GDM1 (cell line): ENCODE results near the gene STKLD1.
"Not testable (repeated sequence)": the region's sequence is repeated elsewhere in the genome, so short reads cannot be mapped to it uniquely, and the experiment has no call there.

Experiments used
- DNase-seq: peaks from one replicate; lab custom pipeline; 2025; lab: John Stamatoyannopoulos, UW

The STKLD1 gene

DNA sequence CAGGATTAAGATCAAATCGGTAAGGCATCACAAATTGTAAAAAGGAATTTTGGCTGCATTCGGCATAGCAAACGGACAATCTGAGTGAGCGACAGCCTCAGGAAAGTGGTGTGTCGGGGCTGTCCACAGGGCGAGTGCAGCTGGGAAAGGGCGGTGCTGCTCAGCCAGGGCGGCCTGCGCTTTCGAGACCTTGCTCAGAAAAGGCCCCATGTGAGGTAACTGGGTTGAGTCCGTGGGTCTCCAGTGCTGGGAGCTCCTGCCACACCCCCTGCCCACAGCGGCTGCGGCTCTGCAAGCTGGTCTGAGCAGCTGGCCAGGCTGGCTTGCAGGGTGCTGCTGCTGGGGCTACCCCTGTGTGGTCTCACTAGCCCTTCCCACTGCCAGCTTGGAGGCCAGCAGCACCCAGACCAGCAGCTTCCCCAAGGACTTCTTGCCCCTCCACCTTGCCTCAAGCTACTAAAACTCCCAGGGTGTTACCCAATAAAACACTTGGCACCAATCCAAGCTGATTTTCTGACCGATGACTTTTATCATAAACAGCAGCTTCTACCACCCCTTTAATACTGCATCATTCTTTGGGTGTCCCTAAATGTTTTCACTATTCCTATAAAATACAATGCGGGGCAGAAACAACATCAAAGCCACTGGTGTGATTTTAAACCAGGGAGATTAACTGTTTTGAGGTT, 13.7 kb upstream of the STKLD1 start:
- no peak for DNase-seq

DNA sequence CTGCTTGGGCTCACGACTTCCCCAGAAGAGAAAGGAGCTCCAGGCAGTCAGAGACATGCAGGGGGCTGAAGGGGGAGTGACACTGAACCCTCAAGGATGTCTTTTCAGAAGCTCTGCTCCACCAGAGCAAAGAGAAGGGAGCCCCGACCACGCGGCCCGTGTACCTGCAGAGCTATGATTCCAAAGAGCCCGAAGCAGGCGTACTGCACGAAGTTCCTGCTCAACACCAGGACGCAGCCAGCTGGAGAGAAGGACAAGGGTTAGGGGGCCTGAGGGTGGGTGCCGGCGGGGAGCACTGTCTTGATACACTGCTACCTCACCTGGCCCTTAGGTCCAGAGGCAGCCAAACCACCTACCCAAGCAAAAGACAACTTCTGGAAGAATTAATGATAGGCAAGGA, 9.7 kb upstream of the STKLD1 start:
- no peak for DNase-seq

DNA sequence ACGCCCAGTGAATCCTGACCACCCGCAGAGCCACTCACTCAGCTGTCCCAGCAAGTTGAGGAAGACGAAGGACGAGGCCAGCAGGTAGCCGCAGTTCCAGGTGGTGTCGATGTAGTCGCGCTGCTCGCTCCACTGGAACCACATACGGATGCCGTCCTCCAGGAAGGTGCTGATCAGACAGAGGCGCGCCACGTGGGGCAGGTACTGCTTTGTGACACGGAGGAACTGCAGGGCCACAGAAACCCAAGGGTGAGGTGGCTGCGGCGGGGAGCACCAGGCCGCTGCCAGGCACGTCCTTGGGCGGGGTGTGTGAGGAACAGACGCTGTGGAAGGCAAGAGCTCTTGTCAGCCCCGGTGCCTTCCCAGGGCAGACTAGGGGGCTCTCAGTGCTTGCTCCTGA, 8.9 kb upstream of the STKLD1 start:
- no peak for DNase-seq

DNA sequence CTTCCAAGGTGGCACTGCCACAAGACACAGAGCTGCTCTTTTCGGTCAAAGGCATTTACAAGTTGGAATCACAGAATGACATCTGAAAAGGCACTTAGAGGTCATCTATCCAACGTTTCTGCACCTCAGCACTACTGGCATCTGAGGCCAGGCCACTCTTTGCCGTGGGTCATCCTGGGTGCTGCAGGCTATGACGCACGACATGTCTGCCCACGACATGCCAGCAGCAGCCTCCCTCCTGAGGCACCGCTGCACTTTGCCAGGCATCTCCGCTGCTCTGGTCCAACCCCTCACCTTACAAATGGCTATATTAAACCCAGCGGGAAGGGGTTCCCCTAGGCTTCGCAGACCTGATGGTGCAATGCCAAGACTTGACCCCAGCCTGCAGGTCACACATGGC, 8.4 kb upstream of the STKLD1 start:
- DNase-seq, result no peak

DNA sequence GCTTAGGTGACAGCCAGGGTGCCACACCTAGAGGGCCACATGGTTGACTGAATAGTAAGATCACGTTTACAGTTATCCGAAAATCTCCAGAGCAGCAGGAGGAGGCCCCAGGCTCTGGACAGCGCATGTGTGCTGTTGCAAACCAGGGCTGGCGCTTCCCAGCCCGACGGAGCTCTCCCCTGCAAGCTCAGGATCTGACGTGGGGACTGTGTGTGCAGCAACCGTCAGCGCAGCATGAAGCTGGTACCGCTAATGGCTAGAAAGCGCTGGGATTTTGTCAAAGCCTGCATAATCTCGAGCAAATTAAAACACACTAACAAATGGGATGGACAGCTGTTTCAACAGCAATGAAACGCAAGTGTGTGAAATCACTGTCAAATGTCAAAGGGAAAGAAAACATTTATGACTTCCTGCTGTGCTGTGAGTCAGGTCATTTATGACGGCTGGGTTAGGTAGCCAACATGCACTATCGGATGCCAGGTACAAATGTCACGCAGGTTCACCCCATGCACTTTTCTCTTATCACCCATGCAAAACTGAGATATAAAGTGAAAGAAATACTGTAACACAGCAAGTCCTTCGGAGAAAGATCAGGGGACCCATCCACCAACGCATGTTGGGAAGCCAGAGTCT, 7.8 kb upstream of the STKLD1 start:
- no peak for DNase-seq

DNA sequence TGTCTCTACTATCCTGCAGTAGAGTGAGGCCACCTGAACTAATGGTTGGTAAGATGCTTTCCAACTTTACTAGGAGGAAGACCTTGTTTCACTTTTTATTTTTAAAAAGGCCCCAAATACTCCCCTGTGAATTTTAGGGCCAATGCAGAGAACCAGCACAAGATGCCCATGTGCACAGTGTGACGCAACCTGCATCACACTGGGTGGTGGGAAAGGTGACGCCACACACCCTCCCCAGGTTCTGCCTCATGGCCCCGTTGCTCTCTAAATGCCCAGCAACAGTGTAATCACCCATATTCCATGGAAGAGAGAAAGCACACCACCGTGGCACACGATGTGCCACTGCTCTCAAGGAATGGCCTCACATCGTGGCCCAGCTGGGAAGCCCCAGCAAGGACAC, 6.7 kb upstream of the STKLD1 start:
- no peak for DNase-seq

DNA sequence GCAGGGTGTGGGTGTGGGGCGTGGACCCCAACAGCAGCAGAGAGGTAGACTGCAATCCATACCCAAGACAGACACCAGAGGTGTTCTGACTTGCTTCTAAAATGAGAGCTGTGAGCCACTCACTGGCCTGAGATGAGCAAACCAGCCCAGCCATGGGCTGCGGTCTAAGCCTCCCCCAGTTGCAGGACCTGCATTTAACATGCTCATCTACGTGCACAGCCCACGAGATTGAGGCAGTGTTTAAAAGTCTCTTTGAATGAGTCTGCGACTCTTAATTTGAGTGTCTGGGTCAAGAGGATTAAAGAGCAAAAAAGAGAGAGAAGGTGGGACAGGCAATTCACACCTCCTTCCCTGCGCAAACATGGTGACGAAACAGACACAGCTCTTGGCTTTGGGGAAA, 6.2 kb upstream of the STKLD1 start:
- DNase-seq, result no peak

DNA sequence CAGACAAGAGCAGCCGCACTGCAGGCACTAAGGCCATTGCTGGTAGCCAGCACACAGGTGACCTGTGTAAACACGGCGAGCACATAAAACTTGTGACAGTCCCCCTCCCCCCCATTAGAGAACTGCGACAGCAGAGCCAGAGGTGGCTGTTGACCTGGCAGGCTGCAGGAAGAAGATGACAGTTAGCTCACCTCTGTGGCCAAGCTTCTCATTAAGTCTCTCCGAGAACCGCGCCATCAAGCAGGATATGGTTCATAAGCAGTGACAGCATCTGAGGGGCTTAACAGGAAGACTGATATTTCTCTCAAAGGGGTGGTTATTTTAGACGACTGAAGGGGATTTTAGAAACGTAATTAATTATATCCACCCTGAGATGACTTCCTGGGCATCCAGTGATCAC, 5.5 kb upstream of the STKLD1 start:
- no peak for DNase-seq

DNA sequence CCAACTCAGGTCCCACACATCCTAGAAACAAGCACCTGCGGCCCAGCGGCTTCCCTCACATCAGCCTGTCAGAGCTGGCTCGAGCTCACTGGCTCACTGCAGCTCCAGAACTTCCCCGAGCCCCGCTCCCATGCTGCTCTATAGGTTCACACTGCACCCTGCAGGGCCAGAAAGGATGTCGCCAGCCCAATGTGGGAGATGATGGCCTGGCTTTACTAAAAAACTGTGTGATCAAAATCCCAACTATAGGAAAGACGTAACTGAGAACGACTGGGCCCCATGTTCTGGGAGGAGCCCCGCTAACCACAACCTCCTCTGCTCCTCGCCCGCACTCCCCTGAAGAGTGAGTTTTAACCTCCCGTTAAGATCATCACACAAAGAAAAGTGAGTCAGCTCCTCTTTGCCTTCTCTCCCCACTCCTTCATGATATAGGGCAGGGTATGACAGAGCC, 4.9 kb upstream of the STKLD1 start:
- no peak for DNase-seq

DNA sequence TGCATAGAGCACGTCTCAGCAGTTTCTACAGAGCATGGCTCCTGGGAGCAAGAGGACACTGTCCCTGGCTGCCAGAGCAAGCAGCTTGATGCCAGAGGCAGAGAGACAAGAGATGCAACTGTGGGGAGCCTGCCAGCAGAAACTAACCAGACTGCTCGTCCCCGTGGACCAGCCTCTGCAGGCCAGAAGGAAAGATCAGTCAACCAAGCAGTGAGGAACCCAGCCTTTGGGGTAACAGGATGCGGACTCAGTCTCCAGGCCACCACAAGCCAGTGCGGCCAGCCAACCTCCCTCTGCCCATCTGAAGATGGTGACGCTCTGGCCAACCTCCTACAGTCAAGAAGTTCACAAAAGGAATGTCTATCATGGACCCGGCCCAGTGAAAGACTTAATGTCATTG, 4.0 kb upstream of the STKLD1 start:
- DNase-seq, result no peak

DNA sequence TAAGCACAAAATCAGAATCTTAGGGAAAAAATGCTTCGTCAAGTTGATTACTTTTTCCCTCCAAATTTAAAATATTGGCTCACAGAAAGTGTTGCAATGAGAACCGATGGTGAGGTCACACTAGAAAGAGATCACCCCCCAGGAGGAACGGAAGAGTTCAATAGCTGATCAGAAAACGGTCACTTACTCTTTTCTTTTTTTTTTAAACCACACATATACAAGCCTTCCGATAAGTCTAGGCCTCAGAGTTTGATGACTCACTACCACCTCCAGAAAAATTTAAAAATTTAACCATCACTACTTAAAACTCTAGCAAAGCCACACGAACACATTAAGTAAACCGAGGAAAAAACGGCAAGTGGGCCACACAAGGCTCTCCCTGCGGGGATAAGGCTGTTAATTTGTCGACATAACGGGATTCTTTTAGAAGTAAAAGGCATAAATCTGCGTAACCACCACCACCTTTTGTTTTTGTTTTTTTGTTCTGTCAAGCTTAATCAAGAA, 1.5 kb upstream of the STKLD1 start:
- DNase-seq, result no peak

DNA sequence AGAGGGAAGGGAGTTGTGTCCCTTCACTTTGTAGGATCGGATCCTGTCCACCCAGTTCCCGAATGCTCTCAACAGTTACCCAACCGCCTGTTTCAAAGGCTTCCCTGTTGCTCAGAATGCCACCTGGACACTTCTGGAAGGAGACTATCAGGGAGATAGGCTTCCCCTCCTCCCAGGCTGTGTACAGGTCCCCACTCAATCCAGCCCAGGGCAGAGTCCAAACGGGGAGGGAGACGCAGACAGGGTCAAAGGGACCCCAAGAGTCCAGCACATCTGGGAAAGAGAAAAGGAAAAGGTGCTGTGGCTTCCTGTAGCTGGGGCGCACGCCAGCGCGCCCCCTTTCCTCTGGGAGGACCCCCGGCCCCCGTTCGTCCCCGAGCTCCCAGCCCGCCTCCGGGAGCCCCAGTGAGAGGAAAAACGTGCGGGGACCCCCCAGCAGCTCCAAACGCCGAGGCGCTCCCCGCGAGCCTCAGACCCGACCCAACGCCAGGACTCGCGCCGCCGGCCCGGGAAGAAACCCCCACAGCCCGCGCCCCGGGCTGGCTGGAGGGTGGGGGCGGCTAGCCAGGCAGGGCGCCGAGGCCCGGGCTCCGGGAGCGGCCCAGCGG, 946 bp upstream of the STKLD1 start:
- no peak for DNase-seq

DNA sequence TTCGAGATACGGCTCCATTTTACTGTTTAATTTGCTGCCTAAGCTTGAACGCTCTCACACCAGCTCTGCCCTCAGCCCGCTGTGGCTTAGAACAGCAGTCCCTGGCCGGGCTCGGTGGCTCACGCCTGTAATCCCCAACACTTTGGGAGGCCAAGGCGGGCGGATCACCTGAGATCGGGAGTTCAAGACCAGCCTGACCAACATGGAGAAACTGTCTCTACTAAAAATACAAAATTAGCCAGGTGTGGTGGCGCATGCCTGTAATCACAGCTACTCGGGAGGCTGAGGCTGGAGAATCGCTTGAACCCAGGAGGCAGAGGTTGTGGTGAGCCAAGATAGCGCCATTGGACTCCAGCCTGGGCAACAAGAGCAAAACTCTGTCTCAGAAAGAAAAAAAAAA, 1.1 kb downstream of the STKLD1 start:
- not testable (repeated sequence) for DNase-seq

DNA sequence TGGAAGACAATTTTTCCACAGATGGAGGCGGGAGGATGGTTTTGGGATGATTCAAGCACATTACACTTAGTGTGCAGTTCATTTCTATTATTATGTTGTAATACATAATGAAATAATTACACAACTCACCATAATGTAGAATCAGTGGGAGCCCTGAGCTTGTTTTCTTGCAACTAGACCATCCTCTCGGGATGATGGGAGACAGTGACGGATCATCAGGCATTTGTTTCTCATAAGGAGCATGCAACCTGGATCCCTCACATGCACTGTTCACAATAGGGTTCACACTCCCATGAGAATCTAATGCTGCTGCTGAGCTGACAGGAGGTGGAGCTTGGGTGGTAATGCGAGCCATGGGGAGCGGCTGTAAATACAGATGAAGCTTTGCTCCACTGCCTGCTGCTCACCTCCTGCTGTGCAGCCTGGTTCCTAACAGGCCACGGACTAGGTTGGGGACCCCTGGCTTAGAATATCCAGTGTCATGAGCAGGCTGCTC, 1.6 kb downstream of the STKLD1 start:
- DNase-seq, result no peak

DNA sequence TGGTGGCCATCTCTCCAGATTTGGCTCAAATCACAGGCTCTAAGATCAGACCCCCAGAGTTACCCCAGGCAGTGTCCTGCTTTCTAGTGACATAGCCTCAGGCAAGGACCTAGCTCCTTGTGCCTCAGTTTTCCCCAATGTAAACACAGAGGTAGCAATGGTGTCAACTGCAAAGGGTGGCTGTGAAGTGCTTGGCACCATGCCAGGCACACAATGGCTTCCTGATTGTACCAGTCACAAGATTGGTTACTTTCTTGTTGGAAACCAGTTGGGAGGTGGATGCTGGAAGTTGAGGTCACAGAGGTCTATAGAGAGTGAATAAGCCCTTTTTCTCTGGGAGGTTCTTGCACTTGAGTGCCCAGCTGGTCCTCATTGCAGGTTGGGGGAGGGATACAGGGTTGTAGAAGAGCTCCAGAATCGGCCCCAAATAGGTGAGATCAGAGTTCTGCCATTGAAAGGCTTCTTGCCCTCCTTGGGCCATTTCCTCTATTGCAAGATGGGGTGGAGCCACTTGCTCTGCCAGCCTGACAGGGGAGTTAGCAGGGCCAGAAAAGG, 2.3 kb downstream of the STKLD1 start:
- DNase-seq, result no peak

DNA sequence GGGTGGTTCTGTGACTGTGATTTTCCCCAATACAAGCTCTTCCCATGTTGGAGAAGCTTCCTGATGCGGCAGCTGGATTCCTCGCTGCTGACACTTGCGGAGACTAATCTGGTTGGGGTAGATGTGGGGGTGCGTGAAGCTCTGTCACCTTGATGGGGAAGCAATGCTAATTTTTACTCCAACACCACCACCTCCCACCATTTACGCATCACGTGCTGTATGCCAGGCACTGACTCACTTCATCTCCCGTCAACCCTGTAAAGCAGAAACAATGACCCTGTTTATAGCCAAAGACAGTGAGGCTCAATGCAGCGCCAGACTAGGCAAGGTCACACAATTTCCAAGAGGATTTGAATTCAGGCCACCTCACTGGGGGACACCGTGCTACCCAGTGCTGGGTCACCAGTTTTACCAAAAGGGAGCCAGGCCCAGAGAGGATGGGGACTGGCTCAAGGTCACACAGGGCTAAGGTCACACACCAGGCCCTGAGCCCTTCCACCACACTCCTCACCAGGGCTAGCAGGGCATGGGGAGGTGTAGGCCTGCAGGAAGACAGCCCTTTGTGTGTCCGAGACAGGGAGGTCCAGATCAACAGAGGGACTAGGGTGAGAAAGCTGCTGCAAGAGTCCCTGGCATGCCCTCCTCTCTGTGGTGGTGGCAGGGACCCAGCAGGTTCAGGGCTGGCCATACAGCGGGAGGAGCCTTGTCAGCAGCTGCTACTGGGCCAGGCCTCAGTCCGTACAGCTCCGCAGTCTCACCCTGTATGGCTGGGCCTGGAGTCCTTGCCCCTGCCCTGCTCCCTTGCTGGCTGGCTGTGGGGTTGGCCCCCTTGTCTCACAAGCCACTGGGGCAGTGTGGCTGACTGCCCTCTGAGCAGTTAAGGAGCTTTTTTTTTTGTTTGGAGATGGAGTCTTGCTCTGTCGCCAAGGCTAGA, 3.3 kb downstream of the STKLD1 start:
- DNase-seq, result no peak

DNA sequence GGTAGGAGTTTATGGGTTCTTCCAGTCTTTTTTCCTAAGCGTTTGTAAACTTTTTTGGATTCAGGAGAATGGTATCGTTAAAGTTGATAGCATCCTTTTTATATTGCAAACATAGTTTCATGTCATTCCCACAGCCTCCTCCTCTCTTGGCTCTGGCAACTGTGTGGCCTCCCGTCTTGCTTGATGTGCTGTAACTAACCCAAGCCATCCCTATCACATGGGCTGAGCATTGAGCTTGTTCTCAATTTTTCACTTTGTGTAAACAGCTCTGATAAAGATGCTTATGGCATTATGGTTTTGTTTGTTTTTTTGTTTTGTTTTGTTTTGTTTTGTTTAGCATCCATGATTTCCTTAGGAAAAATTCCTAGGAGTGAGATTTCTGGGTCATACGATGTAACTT, 4.6 kb downstream of the STKLD1 start:
- DNase-seq, result no peak

DNA sequence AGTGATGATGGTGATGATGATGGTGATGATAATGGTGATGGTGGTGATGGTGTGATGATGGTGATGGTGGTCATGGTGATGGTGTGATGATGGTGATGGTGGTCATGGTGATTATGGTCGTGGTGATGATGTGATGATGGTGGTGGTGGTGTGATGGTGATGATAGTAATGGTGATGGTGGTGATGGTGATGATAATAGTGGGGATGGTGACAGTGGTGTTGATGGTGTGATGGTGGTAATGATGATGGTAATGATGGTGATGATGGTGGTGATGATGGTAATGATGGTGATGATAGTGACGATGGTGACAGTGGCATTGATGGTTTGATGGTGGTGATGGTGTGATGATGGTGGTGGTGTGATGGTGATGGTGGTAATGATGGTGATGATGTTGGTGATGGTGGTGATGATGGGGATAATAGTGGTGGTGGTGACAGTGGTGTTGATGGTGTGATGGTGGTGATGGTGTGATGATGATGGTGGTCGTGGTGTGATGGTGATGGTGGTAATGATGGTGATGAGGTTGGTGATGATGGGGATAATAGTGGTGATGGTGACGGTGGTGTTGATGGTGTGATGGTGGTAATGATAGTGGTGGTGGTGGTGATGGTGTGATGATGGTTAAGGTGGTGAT, 6.5 kb downstream of the STKLD1 start:
- DNase-seq, result no peak

DNA sequence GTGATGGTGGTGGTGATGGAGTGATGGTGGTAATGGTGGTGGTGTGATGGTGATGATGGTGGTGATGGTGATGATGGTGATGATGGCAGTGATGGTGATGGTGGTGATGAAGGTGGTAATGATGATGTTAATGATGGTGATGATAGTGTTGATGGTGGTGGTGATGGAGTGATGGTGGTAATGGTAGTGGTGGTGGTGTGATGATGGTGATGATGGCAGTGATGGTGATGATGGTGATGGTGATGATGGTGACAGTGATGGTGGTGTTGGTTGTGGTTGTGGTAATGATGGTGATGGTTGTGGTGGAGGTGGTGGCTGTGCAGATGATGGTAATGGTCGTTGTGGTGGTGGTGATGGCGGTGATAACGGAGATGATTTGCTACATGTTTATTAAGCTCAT, 7.3 kb downstream of the STKLD1 start:
- DNase-seq, result no peak

DNA sequence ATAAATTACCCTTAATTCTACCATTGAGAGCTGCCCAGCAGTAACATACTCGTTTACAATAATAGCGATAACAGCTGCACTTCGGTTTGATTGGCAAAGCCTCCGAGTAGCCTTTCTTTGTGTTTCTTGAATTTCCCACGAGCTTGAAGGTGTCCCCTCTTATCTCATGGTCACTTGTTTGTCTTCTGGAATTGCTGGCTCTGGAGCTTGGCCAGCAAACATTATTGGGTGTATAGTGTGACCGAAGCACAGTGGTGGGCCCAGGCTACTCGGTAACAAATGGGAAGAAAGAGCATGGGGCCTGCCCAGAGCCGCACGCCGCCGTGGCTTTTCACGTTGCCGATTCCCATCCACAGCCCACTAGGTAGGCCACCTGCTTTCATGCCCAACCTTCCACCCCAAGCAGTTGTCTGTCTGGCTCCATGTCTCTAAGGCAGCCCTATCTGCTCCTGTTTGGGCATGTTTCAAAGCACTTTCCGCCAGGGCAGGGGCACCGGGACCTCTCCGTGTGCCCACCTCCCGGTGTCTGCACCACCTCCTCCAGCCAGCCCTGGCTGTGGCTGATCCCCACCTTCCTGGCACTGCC, 8.7 kb downstream of the STKLD1 start:
- no peak for DNase-seq

DNA sequence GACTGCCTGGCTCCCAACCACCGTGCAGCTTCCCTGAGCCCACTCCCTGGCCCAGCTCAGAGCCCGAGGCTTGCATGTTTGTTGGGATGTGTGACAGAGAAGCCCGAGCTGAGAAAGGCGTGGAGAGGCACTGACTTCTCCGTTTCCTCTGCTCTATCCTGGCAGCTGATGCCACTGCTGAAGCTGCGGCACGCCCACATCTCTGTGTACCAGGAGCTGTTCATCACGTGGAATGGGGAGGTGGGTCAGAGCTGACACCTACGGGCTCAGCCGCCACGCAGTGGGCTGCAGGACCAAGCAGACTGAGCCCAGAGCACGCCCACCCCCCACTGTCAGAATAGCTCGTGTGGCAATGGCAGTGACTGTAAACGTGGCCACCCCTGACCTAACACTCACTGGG, 9.3 kb downstream of the STKLD1 start:
- DNase-seq, result no peak
